Endodermal cell (in vitro differentiated cells): ENCODE results near the gene ST3GAL3. TPM values are rescaled to one million over a fixed set of nuclear protein-coding genes. Genes with fewer than 3 reads are reported as not detected.

Experiments used
- DNase-seq: peaks from one replicate; pipeline ENCODE4 v3.0.0-alpha.2; 2017
- H3K27ac ChIP-seq: 2 replicates; pipeline ENCODE4 v1.5.1; 2013; ENCODE audit warnings: mild to moderate bottlenecking, low read depth, low read length, moderate library complexity
- H3K27me3 ChIP-seq: 2 replicates; pipeline ENCODE4 v1.6.1; 2013; ENCODE audit warnings: mild to moderate bottlenecking, low read length, moderate library complexity; ENCODE audit not compliant: insufficient read depth, control insufficient read depth, poor library complexity, severe bottlenecking
- H3K36me3 ChIP-seq: 2 replicates; pipeline ENCODE4 v1.7.0; 2013; ENCODE audit warnings: mild to moderate bottlenecking, low read length, moderate library complexity; ENCODE audit not compliant: control insufficient read depth, insufficient read depth
- H3K4me1 ChIP-seq: one replicate; pipeline ENCODE4 v1.7.0; 2013; ENCODE audit warnings: low read length; ENCODE audit not compliant: control insufficient read depth, insufficient read depth
- H3K4me3 ChIP-seq: 2 replicates; pipeline ENCODE4 v1.5.1; 2013; ENCODE audit warnings: mild to moderate bottlenecking, low read length, moderate library complexity
- H3K9ac ChIP-seq: 2 replicates; pipeline ENCODE4 v1.6.1; 2013; ENCODE audit warnings: mild to moderate bottlenecking, low read length, moderate library complexity; ENCODE audit not compliant: poor library complexity, severe bottlenecking; ENCODE audit errors: extremely low read depth
- H3K9me3 ChIP-seq: 2 replicates; pipeline ENCODE4 v1.6.1; 2013; ENCODE audit warnings: mild to moderate bottlenecking, low read length, moderate library complexity; ENCODE audit not compliant: control insufficient read depth
- H3K27ac Mint-ChIP-seq: 2 replicates; pipeline ENCODE4 v1.8.0; 2020; ENCODE audit warnings: mixed read lengths
- H3K27me3 Mint-ChIP-seq: 2 replicates; pipeline ENCODE4 v1.8.0; 2021; ENCODE audit warnings: mild to moderate bottlenecking, mixed read lengths; ENCODE audit not compliant: insufficient read depth
- H3K36me3 Mint-ChIP-seq: 2 replicates; pipeline ENCODE4 v1.8.0; 2020; ENCODE audit warnings: low read depth, mixed read lengths
- H3K4me1 Mint-ChIP-seq: 2 replicates; pipeline ENCODE4 v1.8.0; 2020; ENCODE audit warnings: mixed read lengths
- H3K4me3 Mint-ChIP-seq: 2 replicates; pipeline ENCODE4 v1.8.0; 2020; ENCODE audit warnings: mild to moderate bottlenecking, moderate library complexity, mixed read lengths
- H3K9me3 Mint-ChIP-seq: 2 replicates; pipeline ENCODE4 v1.8.0; 2020; ENCODE audit warnings: mild to moderate bottlenecking, mixed read lengths
- CTCF ChIP-seq: fragments of 200-600 bp; sonication (generic); conservative IDR thresholded peaks from 2 replicates; pipeline ENCODE4 v1.5.0; 2021; ENCODE audit warnings: antibody characterized with exemption, mild to moderate bottlenecking
- WGBS, 2 experiments: methylation state at CpG; one replicate each; pipeline versions ENCODE4 v1.1.5 to v1.1.7; 2013; ENCODE audit warnings: missing lambda C conversion rate in 2 of 2, mixed read lengths in 1 of 2; ENCODE audit not compliant: insufficient coverage in 1 of 2, insufficient read length in 1 of 2; 5-methylcytosine and 5-hydroxymethylcytosine counted together
- total RNA-seq, 2 donors: library from RNA; stranded (reverse); fragmentation: NEBNext Ultra II Directional in 1 of 2; extraction: Animal tissue kit (Norgen Biotek cat#: 25700) in 1 of 2; gene quantifications; 2 replicates in 1 of 2; 3 replicates in 1 of 2; pipeline ENCODE4 v1.2.1, GENCODE V29; 2021

ST3GAL3 gene
- total RNA-seq, 2 donors from 2014 or later = 15.5 to 15.9 TPM

- H3K27ac Mint-ChIP-seq = no peak overlapping the region
These were observed 62.8 kb downstream of the ST3GAL3 start for GRCh38 chr1:43770111-43770510.

GRCh38 chr1:43772978-43773377, 65.6 kb downstream of the ST3GAL3 start:
- peaks cover 11% of the 10 kb centered on the region for H3K36me3 Mint-ChIP-seq
- no peak for DNase-seq
- no peak overlapping the region for H3K4me3 ChIP-seq
- H3K27ac Mint-ChIP-seq = no peak overlapping the region
- peaks cover 8% of the 10 kb centered on the region for H3K9me3 Mint-ChIP-seq
- no peak overlapping the region for H3K27ac ChIP-seq
- H3K36me3 ChIP-seq = no peaks in the 10 kb centered on the region
- H3K4me3 Mint-ChIP-seq = no peak overlapping the region
- H3K9me3 ChIP-seq = peaks cover 8% of the 10 kb centered on the region
- H3K9ac ChIP-seq = no peak overlapping the region
- peaks cover 9% of the 10 kb centered on the region for H3K4me1 Mint-ChIP-seq
- H3K4me1 ChIP-seq = no peaks in the 10 kb centered on the region
- 90 to 92% methylated on average over 2 to 5 of the region's 5 CpGs for WGBS, 2 experiments
- H3K27me3 ChIP-seq = no peaks in the 10 kb centered on the region
- no peak for TF ChIP-seq CTCF
- H3K27me3 Mint-ChIP-seq = no peaks in the 10 kb centered on the region

More at GRCh38 chr1:43770111-43770510, 62.8 kb downstream of the ST3GAL3 start:
- Histone ChIP-seq H3K36me3 (no peaks in the 10 kb centered on the region), H3K4me1 (peaks cover 16% of the 10 kb centered on the region), H3K9me3 (no peaks in the 10 kb centered on the region), H3K27me3 (no peaks in the 10 kb centered on the region), H3K27ac (no peak overlapping the region), H3K9ac (no peak overlapping the region), H3K4me3 (no peak overlapping the region)
- WGBS, 2 experiments = 92% methylated on average over 2 of the region's 2 CpGs; no CpG with 5 or more reads in 1 of the 2 experiments
- Mint-ChIP-seq H3K4me1 (peaks cover 9% of the 10 kb centered on the region), H3K27me3 (no peaks in the 10 kb centered on the region), H3K4me3 (no peak overlapping the region), H3K9me3 (no peaks in the 10 kb centered on the region), H3K36me3 (no peaks in the 10 kb centered on the region)
- no peak for DNase-seq
- no peak for TF ChIP-seq CTCF

GRCh38 chr1:43773821-43774220, 66.5 kb downstream of the ST3GAL3 start:
- no peaks in the 10 kb centered on the region for H3K27me3 ChIP-seq
- DNase-seq = no peak
- no peaks in the 10 kb centered on the region for H3K27me3 Mint-ChIP-seq
- no peaks in the 10 kb centered on the region for H3K4me1 ChIP-seq
- no peak overlapping the region for H3K4me3 Mint-ChIP-seq
- no peak overlapping the region for H3K9ac ChIP-seq
- H3K9me3 Mint-ChIP-seq = peaks cover 10% of the 10 kb centered on the region
- H3K4me3 ChIP-seq = no peak overlapping the region
- H3K27ac ChIP-seq = no peak overlapping the region
- H3K4me1 Mint-ChIP-seq = peaks cover 9% of the 10 kb centered on the region
- H3K27ac Mint-ChIP-seq = no peak overlapping the region
- H3K36me3 Mint-ChIP-seq = peaks cover 13% of the 10 kb centered on the region
- H3K36me3 ChIP-seq = no peaks in the 10 kb centered on the region
- H3K9me3 ChIP-seq = peaks cover 8% of the 10 kb centered on the region
- no peak for TF ChIP-seq CTCF
